Naive B cell (primary cell): Measurements from ENCODE around the gene NEXN. TPM values are rescaled to one million over a fixed set of nuclear protein-coding genes. Genes with fewer than 3 reads are reported as not detected.

Experiments
- ATAC-seq, 2 donors: fragments of 150-1000 bp; cut with Tn5 transposase; 2 replicates each; pipeline ENCODE4 v1.10.0; 2021; ENCODE audit warnings: low read depth in 2 of 2, mild to moderate bottlenecking in 2 of 2, moderate library complexity in 2 of 2
- DNase-seq: peaks from one replicate; pipeline ENCODE4 v3.0.0; 2022
- H3K27ac Mint-ChIP-seq, 6 donors: one replicate each; pipeline ENCODE4 v1.8.0; 2020 to 2022; ENCODE audit warnings: mild to moderate bottlenecking in 6 of 6, mixed read lengths in 6 of 6, moderate library complexity in 5 of 6, inconsistent platforms in 2 of 6
- H3K27me3 Mint-ChIP-seq, 3 donors: one replicate each; pipeline ENCODE4 v1.8.0; 2021 to 2022; ENCODE audit warnings: mixed read lengths in 3 of 3, mild to moderate bottlenecking in 1 of 3
- H3K36me3 Mint-ChIP-seq, 2 donors: one replicate each; pipeline ENCODE4 v1.8.0; 2020 to 2022; ENCODE audit warnings: mixed read lengths in 2 of 2, inconsistent platforms in 1 of 2, mild to moderate bottlenecking in 1 of 2
- H3K4me1 Mint-ChIP-seq, 3 donors: one replicate each; pipeline ENCODE4 v1.8.0; 2020 to 2022; ENCODE audit warnings: mixed read lengths in 3 of 3, inconsistent platforms in 1 of 3, mild to moderate bottlenecking in 1 of 3, moderate library complexity in 1 of 3
- H3K4me3 Mint-ChIP-seq, 8 donors: one replicate each; pipeline ENCODE4 v1.8.0; 2020 to 2022; ENCODE audit warnings: mild to moderate bottlenecking in 8 of 8, mixed read lengths in 8 of 8, moderate library complexity in 8 of 8, inconsistent platforms in 2 of 8
- H3K9me3 Mint-ChIP-seq, 7 donors: one replicate each; pipeline ENCODE4 v1.8.0; 2020 to 2022; ENCODE audit warnings: mixed read lengths in 7 of 7, mild to moderate bottlenecking in 5 of 7, inconsistent platforms in 2 of 7, moderate library complexity in 1 of 7
- polyA plus RNA-seq, 6 donors: library from polyadenylated mRNA; unstranded; fragments of 300-500 nt; fragmentation: Illumina TruSeq; gene quantifications; one replicate each; pipeline ENCODE4 v1.2.3, GENCODE V29; 2021; ENCODE audit warnings: low read depth in 6 of 6

Gene NEXN
- polyA plus RNA-seq: 1 to 10 TPM; 1.3 to 3.7 (median 2.2) TPM

DNA sequence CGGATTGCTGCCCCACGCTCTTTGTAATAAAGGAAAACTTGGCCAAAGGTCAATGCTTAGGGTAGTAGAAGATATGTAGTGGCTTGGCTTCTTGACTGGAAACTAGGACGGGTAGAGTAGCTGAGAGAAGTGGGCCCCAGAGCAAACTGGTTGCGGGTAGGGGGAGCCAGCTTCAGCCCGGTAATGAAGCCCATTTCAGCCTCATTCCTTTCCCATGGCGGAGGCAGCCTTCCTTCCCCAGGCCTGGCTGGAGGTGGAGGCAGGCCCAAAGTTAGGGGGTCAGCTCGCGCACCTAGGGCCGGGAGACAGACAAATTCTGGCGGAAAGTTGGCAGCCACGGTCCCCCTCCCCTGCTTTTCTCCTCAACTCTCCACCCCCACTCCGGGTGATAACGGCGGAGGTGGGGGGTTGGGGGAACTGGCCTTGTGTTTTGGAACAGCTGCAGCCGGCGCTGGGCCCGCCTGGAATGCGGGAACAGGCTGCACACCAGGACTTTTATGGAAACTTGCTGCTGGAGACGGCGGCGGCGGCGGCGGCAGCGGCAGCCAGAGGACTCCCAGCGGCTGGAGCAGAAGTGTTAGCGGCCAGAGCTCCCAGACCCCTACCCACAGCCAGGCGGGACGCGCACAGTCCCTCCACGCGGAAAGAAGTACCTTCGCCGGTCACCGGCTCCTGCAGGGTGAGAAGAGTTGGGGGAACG, at the start of gene NEXN:
NEXN (plus strand) TSS at position 544 of the 700 bp plus-strand sequence. CDS start 27,483 bp downstream, outside the sequence.
- Mint-ChIP-seq H3K4me1 (peaks cover 11 to 20% (median 12%) of the 10 kb centered on the region in 3 donors), H3K4me3 (peak within 1 kb of the TSS; percentile 70 to 92 (median 87)), H3K27ac (peak within 1 kb of the TSS in 1 of 6 donors; percentile 66), H3K36me3 (peaks cover 0 to 21% of the 10 kb centered on the region in 2 donors), H3K27me3 (peaks cover 18 to 26% (median 19%) of the 10 kb centered on the region in 3 donors), H3K9me3 (peaks cover 0 to 3% (median 0%) of the 10 kb centered on the region in 7 donors)
- peak; percentile 22 to 36 for ATAC-seq
- DNase-seq: peak; percentile 6

DNA sequence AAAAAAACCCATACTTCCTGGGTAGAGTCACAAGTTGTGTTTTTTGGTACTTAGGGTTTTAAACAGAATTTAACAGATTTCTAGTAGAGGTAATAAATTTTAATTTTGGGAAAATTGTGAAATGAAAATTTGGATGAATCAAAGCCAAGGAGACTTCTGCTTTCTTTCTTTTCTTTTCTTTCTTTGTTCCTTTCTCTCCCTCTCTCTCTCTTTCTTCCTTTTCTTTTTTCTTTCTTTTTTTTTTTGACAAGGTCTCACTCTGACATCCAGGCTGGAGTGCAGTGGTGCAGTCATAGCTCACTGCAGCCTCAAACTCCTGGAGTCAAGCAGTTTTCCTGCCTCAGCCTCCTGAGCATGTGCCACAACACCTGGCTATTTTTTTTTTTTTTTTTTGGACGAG, 46.9 kb upstream of the NEXN start:
- DNase-seq: no peak
- no peaks in the 10 kb centered on the region for H3K27me3 Mint-ChIP-seq
- no peaks in the 10 kb centered on the region for H3K9me3 Mint-ChIP-seq
- H3K27ac Mint-ChIP-seq: no peak overlapping the region
- peaks cover 0 to 5% (median 4%) of the 10 kb centered on the region in 3 donors for H3K4me1 Mint-ChIP-seq
- no peak for ATAC-seq
- peaks cover 0 to 4% of the 10 kb centered on the region in 2 donors for H3K36me3 Mint-ChIP-seq
- no peak overlapping the region for H3K4me3 Mint-ChIP-seq

DNA sequence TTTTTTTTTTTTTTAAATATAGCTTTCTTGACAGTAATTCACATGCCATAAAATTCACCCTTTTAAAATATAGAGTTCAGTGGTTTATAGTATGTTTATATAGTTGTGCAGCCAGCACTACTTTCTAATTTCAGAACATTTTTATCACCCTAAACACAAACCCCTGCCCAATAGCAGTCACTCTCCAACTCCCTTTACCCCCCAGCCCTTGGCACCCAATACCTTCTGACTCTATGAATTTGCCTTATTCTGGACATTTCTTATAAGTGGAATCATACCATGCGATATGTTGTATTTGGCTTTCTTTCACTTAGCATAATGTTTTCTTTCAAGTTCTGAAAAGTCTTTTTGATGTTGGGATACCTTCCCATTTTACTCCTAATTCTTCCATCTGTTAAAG, 42.5 kb upstream of the NEXN start:
- Mint-ChIP-seq H3K36me3 (peaks cover 0 to 4% of the 10 kb centered on the region in 2 donors), H3K27ac (peak overlapping the region in 1 of 6 donors; percentile 50), H3K4me3 (no peak overlapping the region), H3K4me1 (peaks cover 0 to 5% (median 4%) of the 10 kb centered on the region in 3 donors), H3K27me3 (no peaks in the 10 kb centered on the region), H3K9me3 (no peaks in the 10 kb centered on the region)
- ATAC-seq (no peak), DNase-seq (no peak)

DNA sequence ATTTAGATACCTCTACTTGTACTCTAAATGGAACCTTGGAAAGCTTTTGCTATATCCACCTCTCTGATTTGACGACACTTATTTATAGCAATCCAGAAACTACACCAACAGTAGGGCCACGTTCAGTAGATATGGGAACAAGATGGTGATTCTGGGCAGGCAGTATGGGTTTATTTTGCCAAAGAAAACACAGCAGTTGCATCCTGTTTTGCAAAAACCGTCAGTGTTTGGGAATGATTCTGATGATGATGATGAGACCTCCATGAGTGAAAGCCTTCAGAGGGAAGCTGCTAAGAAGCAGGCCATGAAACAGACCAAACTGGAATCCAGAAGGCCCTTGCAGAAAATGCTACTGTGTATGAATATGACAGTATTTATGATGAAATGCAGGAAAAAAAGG, 41.5 kb upstream of the NEXN start:
- Mint-ChIP-seq H3K27ac (no peak overlapping the region), H3K36me3 (peaks cover 0 to 3% of the 10 kb centered on the region in 2 donors), H3K9me3 (no peaks in the 10 kb centered on the region), H3K27me3 (no peaks in the 10 kb centered on the region), H3K4me3 (peak overlapping the region in 1 of 8 donors; percentile 16), H3K4me1 (peaks cover 0 to 5% (median 4%) of the 10 kb centered on the region in 3 donors)
- ATAC-seq (no peak), DNase-seq (no peak)

DNA sequence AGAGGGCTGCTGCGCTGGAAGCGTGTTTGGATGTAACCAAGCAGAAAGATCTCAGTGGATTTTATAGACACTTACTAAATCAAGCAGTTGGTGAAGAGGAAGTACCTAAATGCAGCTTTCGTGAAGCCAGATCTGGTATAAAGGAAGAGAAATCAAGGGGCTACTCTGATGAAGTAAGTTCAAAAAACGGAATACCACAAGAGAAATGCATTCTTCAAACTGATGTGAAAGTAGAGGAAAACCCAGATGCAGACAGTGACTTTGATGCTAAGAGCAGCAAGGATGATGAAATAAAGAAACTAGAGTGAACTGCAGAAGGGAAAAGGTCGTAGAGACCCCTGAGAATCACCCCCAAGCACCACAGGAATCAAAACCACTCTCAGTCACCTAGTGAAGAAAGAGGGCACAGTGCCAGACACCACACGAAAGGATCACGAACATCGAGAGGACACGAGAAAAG, 40.8 kb upstream of the NEXN start:
- ATAC-seq: peak; percentile 46 to 67
- H3K4me1 Mint-ChIP-seq: peaks cover 0 to 5% (median 4%) of the 10 kb centered on the region in 3 donors
- H3K4me3 Mint-ChIP-seq: no peak overlapping the region
- peak; percentile 2 for DNase-seq
- no peak overlapping the region for H3K27ac Mint-ChIP-seq
- H3K36me3 Mint-ChIP-seq: no peaks in the 10 kb centered on the region
- no peaks in the 10 kb centered on the region for H3K27me3 Mint-ChIP-seq
- no peaks in the 10 kb centered on the region for H3K9me3 Mint-ChIP-seq

DNA sequence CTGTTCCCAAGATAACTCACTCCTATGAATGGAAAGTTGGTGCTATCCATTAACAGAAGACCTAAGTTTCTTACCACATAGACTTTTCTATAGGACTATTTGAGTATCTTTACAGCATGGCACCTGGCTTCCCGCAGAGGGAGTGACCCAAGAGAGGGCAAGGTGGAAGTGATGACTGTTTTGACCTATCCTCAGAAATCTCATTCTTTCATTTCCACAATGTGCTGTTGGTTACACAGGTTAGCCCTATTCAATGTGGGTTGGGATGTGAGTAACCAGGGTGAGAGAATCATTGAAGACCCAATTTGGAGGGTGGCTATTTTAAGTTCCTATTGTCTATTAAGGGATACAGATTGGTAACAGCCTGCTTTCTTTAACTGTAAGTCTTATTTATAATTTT, 38.3 kb upstream of the NEXN start:
- Mint-ChIP-seq H3K27ac (peak overlapping the region in 2 of 6 donors; percentile 28 to 75), H3K36me3 (peaks cover 12 to 19% of the 10 kb centered on the region in 2 donors), H3K27me3 (no peaks in the 10 kb centered on the region), H3K9me3 (peaks cover 2 to 13% (median 7%) of the 10 kb centered on the region in 7 donors), H3K4me1 (peaks cover 0 to 15% (median 4%) of the 10 kb centered on the region in 3 donors), H3K4me3 (peak overlapping the region in 1 of 8 donors; percentile 5)
- ATAC-seq: no peak
- no peak for DNase-seq

DNA sequence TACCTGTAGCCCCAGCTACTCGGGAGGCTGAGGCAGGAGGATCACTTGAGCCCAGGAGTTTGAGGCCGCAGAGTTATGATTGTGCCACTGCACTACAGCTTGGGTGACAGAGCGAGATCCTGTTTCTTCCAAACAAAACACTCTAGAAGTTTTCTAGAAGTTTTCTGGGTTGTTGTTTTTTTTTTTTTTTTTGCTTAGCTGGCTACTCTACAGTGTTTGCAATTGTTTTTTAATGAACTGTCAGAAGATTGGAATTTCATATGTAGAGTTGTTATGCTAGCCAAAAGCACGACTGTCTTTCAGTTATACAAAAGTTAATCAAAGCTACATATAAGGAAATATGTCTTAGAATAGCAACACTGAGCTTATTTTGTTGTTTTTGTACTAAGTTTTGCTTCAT, 30.9 kb upstream of the NEXN start:
- peaks cover 9 to 31% (median 15%) of the 10 kb centered on the region in 7 donors for H3K9me3 Mint-ChIP-seq

DNA sequence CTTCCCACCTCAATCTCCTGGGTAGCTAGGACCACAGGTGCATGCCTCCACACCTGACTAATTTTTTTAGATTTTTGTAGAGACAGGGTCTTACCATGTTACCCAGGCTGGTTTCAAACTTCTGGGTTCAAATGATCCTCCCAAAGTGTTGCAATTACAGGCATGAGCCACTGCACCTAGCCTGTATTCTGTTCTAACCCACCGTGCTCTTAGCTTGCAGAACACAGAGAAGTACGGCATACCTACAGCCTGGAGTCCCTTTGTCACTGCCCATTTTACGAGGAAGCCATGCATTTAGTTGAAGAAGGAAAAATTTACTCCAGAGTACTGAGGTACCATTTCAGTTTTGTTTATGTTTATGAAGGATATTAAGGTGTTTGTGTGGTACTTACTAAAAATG, 29.7 kb upstream of the NEXN start:
- peak overlapping the region in 1 of 6 donors; percentile 15 for H3K27ac Mint-ChIP-seq
- peaks cover 0 to 30% (median 4%) of the 10 kb centered on the region in 3 donors for H3K4me1 Mint-ChIP-seq
- DNase-seq (no peak), ATAC-seq (no peak)
- no peaks in the 10 kb centered on the region for H3K27me3 Mint-ChIP-seq
- H3K36me3 Mint-ChIP-seq: peaks cover 48 to 65% of the 10 kb centered on the region in 2 donors
- no peak overlapping the region for H3K4me3 Mint-ChIP-seq
- peaks cover 9 to 31% (median 15%) of the 10 kb centered on the region in 7 donors for H3K9me3 Mint-ChIP-seq

More for the DNA sequence above, 30.9 kb upstream of the NEXN start:
- ATAC-seq (no peak), DNase-seq (no peak)
- Mint-ChIP-seq H3K4me1 (peaks cover 0 to 30% (median 4%) of the 10 kb centered on the region in 3 donors), H3K27ac (no peak overlapping the region), H3K4me3 (no peak overlapping the region), H3K36me3 (peaks cover 42 to 61% of the 10 kb centered on the region in 2 donors), H3K27me3 (no peaks in the 10 kb centered on the region)

DNA sequence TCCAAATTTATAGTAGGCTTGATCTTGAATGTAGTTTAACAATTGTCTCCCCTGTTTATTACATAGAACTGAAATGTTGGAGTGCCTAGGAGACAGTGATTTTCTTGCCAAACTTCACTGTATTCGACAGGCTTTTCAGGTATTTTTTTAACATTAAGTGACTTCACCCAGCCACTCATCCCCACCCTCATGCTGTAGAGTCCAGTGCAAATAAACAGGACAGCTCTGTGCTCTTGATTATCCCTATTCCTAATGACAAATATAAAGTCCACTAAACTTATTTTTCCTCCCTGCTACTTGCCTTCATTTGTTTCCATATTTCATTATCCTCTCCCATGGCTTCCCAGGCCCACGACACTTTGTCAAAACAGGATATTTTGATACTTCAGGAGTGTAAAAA, 29.2 kb upstream of the NEXN start:
- Mint-ChIP-seq H3K4me1 (peaks cover 0 to 26% (median 4%) of the 10 kb centered on the region in 3 donors), H3K4me3 (no peak overlapping the region), H3K27ac (peak overlapping the region in 1 of 6 donors; percentile 3), H3K9me3 (peaks cover 7 to 27% (median 15%) of the 10 kb centered on the region in 7 donors), H3K27me3 (no peaks in the 10 kb centered on the region), H3K36me3 (peaks cover 44 to 61% of the 10 kb centered on the region in 2 donors)
- no peak for ATAC-seq
- no peak for DNase-seq

DNA sequence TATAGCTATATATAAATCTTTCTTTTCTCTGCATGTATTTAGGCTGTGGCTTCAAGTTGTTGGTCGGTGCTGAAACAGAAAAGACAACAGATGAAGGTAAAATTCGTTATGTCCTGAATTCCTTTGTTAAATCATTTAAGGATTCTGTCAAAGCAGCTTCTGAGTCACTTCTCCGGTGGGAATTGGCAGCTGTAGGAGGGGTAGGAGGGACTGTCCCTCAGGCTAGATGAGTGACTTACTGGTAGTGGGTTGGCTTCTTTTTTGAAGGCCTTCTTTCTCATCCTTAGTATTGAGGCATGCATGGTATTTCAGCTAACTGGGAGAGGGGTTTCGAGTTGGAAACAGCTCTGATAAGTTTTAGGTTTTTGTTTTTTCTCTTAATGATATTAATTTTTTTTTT, 22.1 kb upstream of the NEXN start:
- ATAC-seq (no peak), DNase-seq (no peak)
- Mint-ChIP-seq H3K27ac (peak overlapping the region in 1 of 6 donors; percentile 37), H3K4me1 (no peaks in the 10 kb centered on the region), H3K4me3 (no peak overlapping the region), H3K9me3 (no peaks in the 10 kb centered on the region), H3K36me3 (peaks cover 26 to 29% of the 10 kb centered on the region in 2 donors), H3K27me3 (no peaks in the 10 kb centered on the region)

DNA sequence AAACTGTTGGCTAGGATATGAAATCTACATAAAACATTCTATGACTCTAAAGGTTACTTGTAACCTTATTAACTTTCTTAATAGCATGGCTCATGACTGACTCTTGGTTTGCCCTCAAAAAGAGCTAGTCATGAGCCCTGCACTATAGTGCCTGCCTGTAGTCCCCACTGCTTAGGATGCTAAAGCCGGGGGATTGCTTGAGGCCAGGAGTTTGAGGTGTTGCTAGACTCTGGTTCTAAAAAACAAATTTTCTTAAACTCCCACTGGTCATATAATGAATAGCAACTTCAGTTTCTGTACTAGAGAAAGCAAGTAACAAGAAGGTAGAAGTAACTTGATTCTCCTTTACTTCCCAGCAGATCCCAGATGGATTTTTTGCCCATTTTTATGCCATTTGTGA, 15.8 kb upstream of the NEXN start:
- no peaks in the 10 kb centered on the region for H3K4me1 Mint-ChIP-seq
- peaks cover 7 to 20% of the 10 kb centered on the region in 2 donors for H3K36me3 Mint-ChIP-seq
- no peaks in the 10 kb centered on the region for H3K27me3 Mint-ChIP-seq
- DNase-seq: no peak
- ATAC-seq: no peak
- H3K9me3 Mint-ChIP-seq: no peaks in the 10 kb centered on the region
- H3K27ac Mint-ChIP-seq: no peak overlapping the region
- no peak overlapping the region for H3K4me3 Mint-ChIP-seq

DNA sequence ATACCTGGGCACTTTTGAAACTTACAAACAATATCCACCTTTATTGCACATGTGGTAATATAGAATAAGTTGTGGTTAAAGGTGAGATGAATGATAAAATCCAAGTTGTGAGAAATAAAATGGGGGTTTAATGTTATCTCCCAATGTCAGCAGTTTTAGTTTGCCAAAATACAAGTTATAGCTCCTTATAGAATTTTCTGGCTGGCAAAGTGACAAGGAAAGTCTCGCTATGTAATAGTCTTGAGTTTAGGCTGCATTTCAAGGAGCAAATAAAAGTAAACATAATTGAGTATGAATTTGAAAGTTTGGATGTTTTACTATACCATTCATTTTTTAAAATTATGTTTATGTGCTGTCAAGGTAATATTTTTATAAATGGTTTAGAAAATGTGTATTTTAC, 15.0 kb upstream of the NEXN start:
- H3K36me3 Mint-ChIP-seq: peaks cover 4 to 18% of the 10 kb centered on the region in 2 donors
- ATAC-seq: no peak
- H3K9me3 Mint-ChIP-seq: no peaks in the 10 kb centered on the region
- H3K4me3 Mint-ChIP-seq: no peak overlapping the region
- no peaks in the 10 kb centered on the region for H3K4me1 Mint-ChIP-seq
- no peak overlapping the region for H3K27ac Mint-ChIP-seq
- no peaks in the 10 kb centered on the region for H3K27me3 Mint-ChIP-seq
- DNase-seq: no peak

DNA sequence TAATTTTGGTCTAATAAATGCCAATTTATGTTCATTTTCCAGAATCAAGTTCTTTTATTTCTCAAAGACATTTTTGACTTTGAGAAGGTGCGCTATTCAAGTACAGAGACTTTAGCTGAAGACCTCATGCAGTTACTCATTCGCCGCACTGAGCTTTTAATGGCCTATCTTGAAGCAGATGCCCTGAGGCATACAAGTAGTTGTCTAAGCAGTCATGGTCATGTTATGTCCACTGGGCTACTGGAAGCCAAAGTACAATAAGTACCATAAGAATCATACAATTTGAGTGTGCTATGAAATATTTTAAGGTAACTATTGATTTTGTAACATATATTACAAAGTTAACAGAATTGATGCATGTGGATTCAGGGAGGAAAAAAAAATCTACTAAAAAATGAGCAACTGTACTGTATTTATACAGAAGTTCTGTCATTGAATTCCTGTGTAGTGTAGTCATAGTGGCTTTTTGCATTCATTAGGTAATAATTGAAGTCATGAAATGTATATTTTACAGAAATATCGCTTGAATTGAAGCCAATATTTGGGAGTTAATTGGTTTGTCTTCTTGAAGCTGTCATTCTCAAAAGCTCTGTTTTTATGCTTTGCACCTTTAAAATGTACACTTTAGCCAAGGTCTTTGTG, 13.5 kb upstream of the NEXN start:
- ATAC-seq (no peak), DNase-seq (no peak)
- H3K4me1 Mint-ChIP-seq: no peaks in the 10 kb centered on the region
- H3K27me3 Mint-ChIP-seq: no peaks in the 10 kb centered on the region
- no peaks in the 10 kb centered on the region for H3K9me3 Mint-ChIP-seq
- no peak overlapping the region for H3K4me3 Mint-ChIP-seq
- peaks cover 0 to 16% of the 10 kb centered on the region in 2 donors for H3K36me3 Mint-ChIP-seq
- no peak overlapping the region for H3K27ac Mint-ChIP-seq

DNA sequence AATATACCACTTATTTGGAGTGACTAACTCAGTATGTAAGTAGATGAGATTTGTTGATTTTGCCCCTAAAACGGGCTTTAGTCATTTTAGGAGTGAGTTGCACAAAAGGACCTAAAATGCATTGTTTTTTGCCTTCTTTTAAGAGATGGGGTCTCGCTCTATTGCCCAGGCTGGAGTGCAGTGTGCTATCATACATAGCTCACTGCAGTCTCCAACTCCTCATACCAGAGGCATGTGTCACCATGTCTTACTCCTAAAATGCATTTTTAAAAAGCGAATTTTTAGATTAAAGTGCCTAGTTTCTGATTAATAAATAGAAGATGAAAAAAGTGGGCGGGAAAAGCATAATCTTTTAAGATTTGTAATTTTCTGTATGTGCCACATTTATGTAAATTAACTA, 11.5 kb upstream of the NEXN start:
- no peaks in the 10 kb centered on the region for H3K4me1 Mint-ChIP-seq
- DNase-seq: no peak
- H3K36me3 Mint-ChIP-seq: peaks cover 0 to 16% of the 10 kb centered on the region in 2 donors
- no peak overlapping the region for H3K27ac Mint-ChIP-seq
- no peak for ATAC-seq
- no peaks in the 10 kb centered on the region for H3K9me3 Mint-ChIP-seq
- H3K4me3 Mint-ChIP-seq: no peak overlapping the region
- H3K27me3 Mint-ChIP-seq: no peaks in the 10 kb centered on the region
